ENCODE results near the gene PRTN3.

DNA sequence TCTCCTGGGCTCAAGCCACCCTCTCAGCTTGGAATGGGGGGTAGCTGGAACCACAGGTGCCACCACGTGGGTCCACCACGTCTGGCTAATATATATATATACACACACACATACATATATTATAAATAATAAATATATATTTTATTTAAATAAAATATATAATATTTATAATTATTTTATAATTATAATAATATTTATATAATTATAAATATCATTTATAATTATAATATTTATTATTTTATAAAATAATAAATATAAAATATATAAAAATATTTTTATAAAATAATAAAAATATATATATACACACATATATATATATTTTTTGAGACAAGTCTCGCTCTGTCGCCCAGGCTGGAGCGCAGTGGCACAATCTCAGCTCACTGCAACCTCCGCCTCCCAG is 13.8 kb downstream of the PRTN3 start:
- TF ChIP-seq CTCF (IDR thresholded peaks at IDR 0.05), result no peak
- no peak for TF ChIP-seq POLR2A (IDR thresholded peaks at IDR 0.05)
- TF ChIP-seq POLR2AphosphoS5 (IDR thresholded peaks at IDR 0.05), result no peak

Measured in suprapubic skin (tissue), 4 donors.